K562 (cell line): ENCODE data around the gene HMX2. TPM values are rescaled to one million over a fixed set of nuclear protein-coding genes. Genes with fewer than 3 reads are reported as not detected.

Source experiments
- ATAC-seq: fragments of 200-7000 bp; cut with Tn5 transposase; 3 replicates; pipeline ENCODE4 v1.9.1; 2020; ENCODE audit warnings: moderate library complexity
- BruUV-seq: library from RNA; stranded (reverse); fragments of 400-500 nt; replicated peaks from 2 replicates; lab custom pipeline; 2021; lab: Mats Ljungman, UMichigan
- CTCF ChIA-PET: fragments of 300-600 bp; formaldehyde crosslinking; extraction: SDS; loops from one replicate; lab custom pipeline; 2021; ENCODE audit warnings: low intra/inter-chr PET ratio; lab: Yijun Ruan, JAX
- POLR2A ChIA-PET: fragments of 300-600, 350-650 bp; sonication (Branson Sonifier 250); formaldehyde crosslinking; extraction: SDS; loops from one replicate; lab custom pipeline; 2021; ENCODE audit warnings: antibody characterized with exemption, inconsistent platforms; lab: Yijun Ruan, JAX
- DNase-seq, 4 experiments: peaks; one replicate each; pipeline versions ENCODE4 v3.0.0 to v3.0.0-alpha.2; 2011 to 2018; ENCODE audit warnings: low spot score in 3 of 4, mixed read lengths in 3 of 4; ENCODE audit errors: extremely low read depth in 1 of 4
- FAIRE-seq: peaks from 2 replicates; lab custom pipeline; 2011; peaks lifted over from hg19 to GRCh38; lab: Jason Lieb, UNC
- H2AFZ ChIP-seq: 2 replicates; pipeline ENCODE4 v1.6.0; 2011; ENCODE audit warnings: low read depth, low read length, control low read depth, inconsistent platforms
- H3K27ac ChIP-seq: fragments of 200-600 bp; 3 replicates; pipeline ENCODE4 v1.8.0; 2011; ENCODE audit warnings: low read depth, mild to moderate bottlenecking, control low read depth, inconsistent platforms, low read length, moderate library complexity, mixed read lengths; ENCODE audit errors: extremely low read depth
- H3K27me3 ChIP-seq, 2 experiments: fragments of 300-600 bp in 1 of 2; 2 replicates in 1 of 2; 3 replicates in 1 of 2; pipeline versions ENCODE4 v1.6.0 to v1.8.0; 2011; ENCODE audit warnings: inconsistent platforms in 2 of 2, low read length in 2 of 2, mild to moderate bottlenecking in 1 of 2, mixed read lengths in 1 of 2, moderate library complexity in 1 of 2; ENCODE audit not compliant: control insufficient read depth in 2 of 2, insufficient read depth in 2 of 2
- H3K36me3 ChIP-seq: fragments of 300-600 bp; 3 replicates; pipeline ENCODE4 v1.8.0; 2011; ENCODE audit warnings: mild to moderate bottlenecking, low read length, inconsistent platforms; ENCODE audit not compliant: control insufficient read depth, insufficient read depth
- H3K4me1 ChIP-seq, 2 experiments: fragments of 200-600 bp in 1 of 2; replicated peaks in 1 of 2; 2 replicates in 1 of 2; 3 replicates in 1 of 2; pipeline versions ENCODE4 v1.5.1 to v1.8.0; 2011; ENCODE audit warnings: inconsistent platforms in 2 of 2, low read length in 2 of 2, mild to moderate bottlenecking in 1 of 2, mixed read lengths in 1 of 2, moderate library complexity in 1 of 2; ENCODE audit not compliant: control insufficient read depth in 2 of 2, insufficient read depth in 2 of 2
- H3K4me2 ChIP-seq: 2 replicates; pipeline ENCODE4 v1.6.1; 2011; ENCODE audit warnings: low read length, control low read depth, inconsistent platforms, mixed read lengths; ENCODE audit not compliant: insufficient read depth
- H3K4me3 ChIP-seq: fragments of 200-600 bp; sonication (generic), shearing (Covaris generic); 2 replicates; pipeline ENCODE4 v1.5.1; 2016; ENCODE audit warnings: control low read depth, inconsistent platforms
- H3K79me2 ChIP-seq: fragments of 200-600 bp; 3 replicates; pipeline ENCODE4 v1.8.0; 2011; ENCODE audit warnings: low read length, inconsistent platforms; ENCODE audit not compliant: control insufficient read depth, insufficient read depth
- H3K9ac ChIP-seq, 2 experiments: 2 replicates each; pipeline versions ENCODE4 v1.6.0 to v1.6.1; 2011; ENCODE audit warnings: low read depth in 2 of 2, low read length in 2 of 2, control low read depth in 1 of 2, inconsistent platforms in 1 of 2, mild to moderate bottlenecking in 1 of 2, mixed read lengths in 1 of 2; ENCODE audit not compliant: insufficient read depth in 1 of 2
- H3K9me1 ChIP-seq: one replicate; pipeline ENCODE4 v1.6.0; 2011; ENCODE audit warnings: inconsistent platforms, mild to moderate bottlenecking, low read length, moderate library complexity; ENCODE audit not compliant: control insufficient read depth, insufficient read depth
- H3K9me3 ChIP-seq: replicated peaks from 2 replicates; pipeline ENCODE4 v1.5.1; 2011; ENCODE audit warnings: low read depth, low read length, inconsistent platforms; ENCODE audit not compliant: control insufficient read depth, insufficient read depth
- H4K20me1 ChIP-seq: replicated peaks from 2 replicates; pipeline ENCODE4 v1.6.1; 2011; ENCODE audit warnings: low read length, inconsistent platforms, mixed read lengths; ENCODE audit not compliant: control insufficient read depth, insufficient read depth
- GABPB2 ChIP-seq: fragments of 250-450 bp; sonication (Bioruptor Pico); conservative IDR thresholded peaks from 2 replicates; pipeline ENCODE4 v1.5.1; 2021; ENCODE audit warnings: mild to moderate bottlenecking
- JUND ChIP-seq, 2 experiments: IDR thresholded peaks; 2 replicates in 1 of 2; 3 replicates in 1 of 2; pipeline ENCODE4 v1.6.1; 2011; ENCODE audit warnings: borderline replicate concordance in 2 of 2, low read depth in 2 of 2, low read length in 2 of 2, improper control_type of control experiment in 1 of 2, missing biosample characterization in 1 of 2, missing genetic modification characterization in 1 of 2, missing genetic modification reagents in 1 of 2
- KLF1 ChIP-seq: fragments of 450-650 bp; IDR thresholded peaks from 2 replicates; pipeline ENCODE4 v1.6.1; 2016; ENCODE audit warnings: missing genetic modification characterization, missing compliant biosample characterization
- MYC ChIP-seq, 2 experiments: fragments of 250-450 bp in 1 of 2; sonication (Bioruptor Pico) in 1 of 2; IDR thresholded peaks; 2 replicates each; pipeline versions ENCODE4 v1.5.1 to v1.6.1; 2012 to 2021; ENCODE audit warnings: low read depth in 2 of 2, borderline replicate concordance in 1 of 2, improper control_type of control experiment in 1 of 2, low read length in 1 of 2, mild to moderate bottlenecking in 1 of 2, moderate library complexity in 1 of 2
- NFATC3 ChIP-seq: fragments of 450-650 bp; IDR thresholded peaks from 2 replicates; pipeline ENCODE4 v1.6.1; 2017; ENCODE audit warnings: mild to moderate bottlenecking
- NFE2L1 ChIP-seq: fragments of 450-650 bp; IDR thresholded peaks from 2 replicates; pipeline ENCODE4 v1.6.1; 2016; ENCODE audit warnings: missing genetic modification characterization, low read depth, mild to moderate bottlenecking, missing compliant biosample characterization, moderate library complexity, borderline replicate concordance
- NR2C2 ChIP-seq, 2 experiments: fragments of 200-800 bp in 1 of 2; sonication (Bioruptor generic) in 1 of 2; sonication (generic) in 1 of 2; formaldehyde crosslinking in 1 of 2; IDR thresholded peaks; 2 replicates each; pipeline versions ENCODE4 v1.6.1 to v1.8.0; 2016 to 2022; ENCODE audit warnings: mild to moderate bottlenecking in 1 of 2, missing compliant biosample characterization in 1 of 2, missing genetic modification characterization in 1 of 2, missing genetic modification reagents in 1 of 2
- RBM17 ChIP-seq: fragments of 200-400 bp; formaldehyde crosslinking; IDR thresholded peaks from 2 replicates; pipeline ENCODE4 v1.6.1; 2017; ENCODE audit warnings: low read depth, mild to moderate bottlenecking, low read length, borderline replicate concordance
- TFAM ChIP-seq: fragments of 250-450 bp; sonication (Bioruptor Pico); conservative IDR thresholded peaks from 2 replicates; pipeline ENCODE4 v1.5.0; 2021; ENCODE audit warnings: mild to moderate bottlenecking, moderate library complexity
- ZNF644 ChIP-seq: fragments of 200-800 bp; sonication (Bioruptor generic); IDR thresholded peaks from 2 replicates; pipeline ENCODE4 v1.6.1; 2016; ENCODE audit warnings: low read depth, missing genetic modification characterization, missing compliant biosample characterization
- WGBS: fragments of 100-300 bp; shearing (Covaris generic); methylation state at CpG from one replicate; pipeline ENCODE4 v1.1.6; 2016; ENCODE audit warnings: low coverage, mixed read lengths; ENCODE audit not compliant: insufficient coverage; ENCODE audit errors: missing lambda C conversion rate; 5-methylcytosine and 5-hydroxymethylcytosine counted together
- in situ Hi-C: fragments of 300-500 bp; cut with MboI; formaldehyde crosslinking; loops from 4 replicates; pipeline ENCODE4 v1.15.0; 2018; ENCODE audit warnings: inconsistent platforms, mixed read lengths
- intact Hi-C: fragments of 100-400 bp; cut with micrococcal nuclease; formaldehyde crosslinking; loops from 2 replicates; pipeline ENCODE4 v1.14.2; 2022
- polyA plus RNA-seq, 8 experiments: library from polyadenylated mRNA; depleted of rRNA in 4 of 8; stranded (reverse) in 5 of 8; unstranded in 3 of 8; fragments of >200 nt; fragmentation: Nextera tagmentation in 2 of 8; fragmentation: Illumina TruSeq in 1 of 8; extraction: Ambion mirVana in 2 of 8; extraction: Trizol in 1 of 8; gene quantifications; 2 replicates each; pipeline versions ENCODE4 v1.2.1 to v1.2.3, GENCODE V29; 2011 to 2014; ENCODE audit warnings: inconsistent platforms in 1 of 8, missing spikeins in 1 of 8
- total RNA-seq, 7 experiments: library from RNA; depleted of rRNA in 6 of 7; stranded (reverse); fragments of >200 nt in 6 of 7; fragmentation: Illumina TruSeq in 2 of 7; extraction: Trizol in 2 of 7; gene quantifications; 2 replicates each; pipeline versions ENCODE4 v1.2.1 to v1.2.3, GENCODE V29; 2011 to 2021; ENCODE audit warnings: low replicate concordance in 1 of 7
- TF ChIP-seq, protein P1 (sequence below): sonication (generic); formaldehyde crosslinking; IDR thresholded peaks from 2 replicates; pipeline ENCODE4 v1.8.0; 2022; ENCODE audit warnings: mild to moderate bottlenecking, missing genetic modification reagents
- TF ChIP-seq, protein P2 (sequence below): sonication (generic); formaldehyde crosslinking; IDR thresholded peaks from 2 replicates; pipeline ENCODE4 v1.8.0; 2022; ENCODE audit warnings: mild to moderate bottlenecking, missing genetic modification reagents
- TF ChIP-seq, protein P3 (sequence below): fragments of 450-650 bp; IDR thresholded peaks from 2 replicates; pipeline ENCODE4 v1.6.1; 2016; ENCODE audit warnings: antibody characterized with exemption

Gene HMX2
- total and polyA plus RNA-seq, 9 of the 15 experiments (the other 6 are each of a cell fraction or from before 2014, with no cell fraction given) = 0.07 to 0.58 (median 0.09) TPM; not detected in 2

DNA sequence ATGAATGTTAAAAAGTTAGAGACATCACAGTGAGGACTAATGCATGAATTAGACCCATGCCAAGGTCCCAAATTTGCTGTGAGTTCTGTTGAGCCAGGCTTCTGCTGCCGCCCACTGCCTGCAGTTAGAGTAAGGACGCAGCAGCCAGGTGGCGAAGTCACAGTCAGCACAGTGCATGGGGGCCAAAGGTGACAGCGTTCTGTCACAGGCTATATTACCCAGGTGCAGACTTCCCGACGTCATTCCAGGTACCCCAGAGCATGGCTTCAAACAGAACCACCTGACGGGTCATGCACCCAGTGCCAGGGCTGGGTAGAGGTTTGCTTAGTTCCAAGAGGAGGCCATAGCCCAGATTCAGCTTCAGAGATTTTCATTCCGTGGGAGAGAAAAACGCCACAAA, 46.1 kb upstream of the HMX2 start:
- H3K4me3 ChIP-seq = no peak overlapping the region
- H3K79me2 ChIP-seq = no peaks in the 10 kb centered on the region
- no peak for FAIRE-seq
- H3K4me2 ChIP-seq = no peak overlapping the region
- WGBS = 8% methylated on average over 9 of the region's 9 CpGs
- H3K27ac ChIP-seq = no peak overlapping the region
- in situ Hi-C loops = no loop called here
- ChIA-PET POLR2A (interaction anchor here (0.7 kb wide), 1 partner anchor 12 kb away, joined by 3 read pairs; no protein-coding TSS in a partner anchor), CTCF (no interaction called here)
- ATAC-seq = no peak
- BruUV-seq = no TSS peak
- H3K4me1 ChIP-seq = no peaks in the 10 kb centered on the region
- no peak for DNase-seq
- no peaks in the 10 kb centered on the region for H3K36me3 ChIP-seq
- no peak overlapping the region for H2AFZ ChIP-seq
- no peaks in the 10 kb centered on the region for H3K9me3 ChIP-seq
- no peak overlapping the region for H3K9ac ChIP-seq
- H3K27me3 ChIP-seq = peaks cover 2 to 42% of the 10 kb centered on the region in 2 experiments; a peak in 3 of 5 replicates
- no peaks in the 10 kb centered on the region for H4K20me1 ChIP-seq
- intact Hi-C loops = no loop called here
- H3K9me1 ChIP-seq = no peaks in the 10 kb centered on the region
- TF ChIP-seq NR2C2 (CRISPR knock-in tag; IDR thresholded peaks at IDR 0.05) (no peak), NR2C2 (tag; IDR thresholded peaks at IDR 0.05) (no peak), RBM17 (no peak), JUND (IDR thresholded peaks at IDR 0.05; ENCODE audit: borderline replicate concordance, low read depth, low read length) (no peak), JUND (tag; IDR thresholded peaks at IDR 0.05; ENCODE audit: borderline replicate concordance, low read depth, low read length) (no peak), NFE2L1 (tag) (no peak), KLF1 (tag) (no peak), TFAM (CRISPR knock-in tag) (no peak), ZNF644 (no peak), NFATC3 (no peak), GABPB2 (CRISPR knock-in tag) (no peak), MYC (IDR thresholded peaks at IDR 0.05; ENCODE audit: low read depth, low read length) (no peak), MYC (CRISPR knock-in tag; IDR thresholded peaks at IDR 0.05; ENCODE audit: borderline replicate concordance, low read depth) (no peak)
- TF ChIP-seq, protein P1, sequence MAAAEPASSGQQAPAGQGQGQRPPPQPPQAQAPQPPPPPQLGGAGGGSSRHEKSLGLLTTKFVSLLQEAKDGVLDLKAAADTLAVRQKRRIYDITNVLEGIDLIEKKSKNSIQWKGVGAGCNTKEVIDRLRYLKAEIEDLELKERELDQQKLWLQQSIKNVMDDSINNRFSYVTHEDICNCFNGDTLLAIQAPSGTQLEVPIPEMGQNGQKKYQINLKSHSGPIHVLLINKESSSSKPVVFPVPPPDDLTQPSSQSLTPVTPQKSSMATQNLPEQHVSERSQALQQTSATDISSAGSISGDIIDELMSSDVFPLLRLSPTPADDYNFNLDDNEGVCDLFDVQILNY (CRISPR knock-in tag) = no peak
- TF ChIP-seq, protein P2, sequence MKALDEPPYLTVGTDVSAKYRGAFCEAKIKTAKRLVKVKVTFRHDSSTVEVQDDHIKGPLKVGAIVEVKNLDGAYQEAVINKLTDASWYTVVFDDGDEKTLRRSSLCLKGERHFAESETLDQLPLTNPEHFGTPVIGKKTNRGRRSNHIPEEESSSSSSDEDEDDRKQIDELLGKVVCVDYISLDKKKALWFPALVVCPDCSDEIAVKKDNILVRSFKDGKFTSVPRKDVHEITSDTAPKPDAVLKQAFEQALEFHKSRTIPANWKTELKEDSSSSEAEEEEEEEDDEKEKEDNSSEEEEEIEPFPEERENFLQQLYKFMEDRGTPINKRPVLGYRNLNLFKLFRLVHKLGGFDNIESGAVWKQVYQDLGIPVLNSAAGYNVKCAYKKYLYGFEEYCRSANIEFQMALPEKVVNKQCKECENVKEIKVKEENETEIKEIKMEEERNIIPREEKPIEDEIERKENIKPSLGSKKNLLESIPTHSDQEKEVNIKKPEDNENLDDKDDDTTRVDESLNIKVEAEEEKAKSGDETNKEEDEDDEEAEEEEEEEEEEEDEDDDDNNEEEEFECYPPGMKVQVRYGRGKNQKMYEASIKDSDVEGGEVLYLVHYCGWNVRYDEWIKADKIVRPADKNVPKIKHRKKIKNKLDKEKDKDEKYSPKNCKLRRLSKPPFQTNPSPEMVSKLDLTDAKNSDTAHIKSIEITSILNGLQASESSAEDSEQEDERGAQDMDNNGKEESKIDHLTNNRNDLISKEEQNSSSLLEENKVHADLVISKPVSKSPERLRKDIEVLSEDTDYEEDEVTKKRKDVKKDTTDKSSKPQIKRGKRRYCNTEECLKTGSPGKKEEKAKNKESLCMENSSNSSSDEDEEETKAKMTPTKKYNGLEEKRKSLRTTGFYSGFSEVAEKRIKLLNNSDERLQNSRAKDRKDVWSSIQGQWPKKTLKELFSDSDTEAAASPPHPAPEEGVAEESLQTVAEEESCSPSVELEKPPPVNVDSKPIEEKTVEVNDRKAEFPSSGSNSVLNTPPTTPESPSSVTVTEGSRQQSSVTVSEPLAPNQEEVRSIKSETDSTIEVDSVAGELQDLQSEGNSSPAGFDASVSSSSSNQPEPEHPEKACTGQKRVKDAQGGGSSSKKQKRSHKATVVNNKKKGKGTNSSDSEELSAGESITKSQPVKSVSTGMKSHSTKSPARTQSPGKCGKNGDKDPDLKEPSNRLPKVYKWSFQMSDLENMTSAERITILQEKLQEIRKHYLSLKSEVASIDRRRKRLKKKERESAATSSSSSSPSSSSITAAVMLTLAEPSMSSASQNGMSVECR (CRISPR knock-in tag) = no peak
- TF ChIP-seq, protein P3, sequence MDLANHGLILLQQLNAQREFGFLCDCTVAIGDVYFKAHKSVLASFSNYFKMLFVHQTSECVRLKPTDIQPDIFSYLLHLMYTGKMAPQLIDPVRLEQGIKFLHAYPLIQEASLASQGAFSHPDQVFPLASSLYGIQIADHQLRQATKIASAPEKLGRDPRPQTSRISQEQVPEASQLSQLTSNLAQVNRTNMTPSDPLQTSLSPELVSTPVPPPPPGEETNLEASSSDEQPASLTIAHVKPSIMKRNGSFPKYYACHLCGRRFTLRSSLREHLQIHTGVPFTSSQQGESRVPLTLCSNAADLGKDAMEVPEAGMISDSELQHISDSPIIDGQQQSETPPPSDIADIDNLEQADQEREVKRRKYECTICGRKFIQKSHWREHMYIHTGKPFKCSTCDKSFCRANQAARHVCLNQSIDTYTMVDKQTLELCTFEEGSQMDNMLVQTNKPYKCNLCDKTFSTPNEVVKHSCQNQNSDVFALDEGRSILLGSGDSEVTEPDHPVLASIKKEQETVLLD = no peak
